Stimulated activated naive CD8-positive, alpha-beta T cell treated with anti-CD3 and anti-CD28 coated beads, Interleukin-15, amount 100 ng/mL, for 72 hours (primary cell): ENCODE measurements around the gene TBC1D22A.
A peak's percentile ranks its signal among the peaks of the same experiment; 100 is the strongest.

ENCODE experiments used
- ATAC-seq: fragments of 150-1000 bp; cut with Tn5 transposase; 2 replicates; pipeline ENCODE4 v1.10.0; 2021; ENCODE audit warnings: mild to moderate bottlenecking, moderate library complexity
- DNase-seq, 2 donors: peaks; one replicate each; pipeline ENCODE4 v3.0.0; 2021 to 2022
- H3K27ac Mint-ChIP-seq, 2 donors: one replicate each; pipeline ENCODE4 v1.8.0; 2022; ENCODE audit warnings: mild to moderate bottlenecking in 2 of 2, mixed read lengths in 2 of 2, moderate library complexity in 2 of 2
- H3K27me3 Mint-ChIP-seq: one replicate; pipeline ENCODE4 v1.8.0; 2022; ENCODE audit warnings: mixed read lengths
- H3K4me1 Mint-ChIP-seq: one replicate; pipeline ENCODE4 v1.8.0; 2022; ENCODE audit warnings: mild to moderate bottlenecking, mixed read lengths
- H3K4me3 Mint-ChIP-seq, 2 donors: one replicate each; pipeline ENCODE4 v1.8.0; 2022; ENCODE audit warnings: mild to moderate bottlenecking in 2 of 2, mixed read lengths in 2 of 2, moderate library complexity in 1 of 2
- H3K9me3 Mint-ChIP-seq, 2 donors: one replicate each; pipeline ENCODE4 v1.8.0; 2022; ENCODE audit warnings: mixed read lengths in 2 of 2

The TBC1D22A gene

GRCh38 chr22:46788441-46789172, 26.2 kb downstream of the TBC1D22A start:
- H3K27me3 Mint-ChIP-seq: no peaks in the 10 kb centered on the region
- DNase-seq: no peak

DNA sequence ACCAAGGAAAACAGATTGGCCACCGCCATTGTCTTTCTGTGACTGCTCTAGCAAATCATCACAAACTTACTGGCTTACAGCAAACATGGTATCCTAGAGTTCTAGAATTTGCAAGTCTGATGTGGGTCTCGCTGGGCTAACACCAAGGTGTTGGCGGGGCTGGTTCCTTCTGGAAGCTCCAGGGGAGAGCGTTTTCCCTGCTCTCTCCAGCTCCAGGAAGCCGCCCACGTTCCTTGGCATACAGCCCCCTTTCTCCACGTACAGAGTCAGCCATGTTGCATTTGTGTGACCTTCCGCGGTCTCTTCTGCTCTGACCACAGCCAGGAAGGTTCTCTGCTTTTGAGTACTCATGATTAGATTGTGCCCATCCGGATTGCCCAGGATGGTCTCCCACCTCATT, 27.5 kb downstream of the TBC1D22A start:
- H3K4me3 Mint-ChIP-seq: no peak overlapping the region
- H3K4me1 Mint-ChIP-seq: peaks cover 84% of the 10 kb centered on the region

More at GRCh38 chr22:46788441-46789172, 26.2 kb downstream of the TBC1D22A start:
- peak; percentile 46 for ATAC-seq
- Mint-ChIP-seq H3K9me3 (no peaks in the 10 kb centered on the region), H3K4me1 (peaks cover 80% of the 10 kb centered on the region), H3K4me3 (peak overlapping the region; percentile 42 to 49), H3K27ac (peak overlapping the region; percentile 80 to 87)

GRCh38 chr22:46791201-46791731, 28.8 kb downstream of the TBC1D22A start:
- H3K27me3 Mint-ChIP-seq: no peaks in the 10 kb centered on the region
- peak; percentile 67 to 75 for DNase-seq

More for the DNA sequence above, 27.5 kb downstream of the TBC1D22A start:
- Mint-ChIP-seq H3K27ac (no peak overlapping the region), H3K9me3 (no peaks in the 10 kb centered on the region), H3K27me3 (no peaks in the 10 kb centered on the region)
- ATAC-seq: no peak
- DNase-seq: no peak

GRCh38 chr22:46792061-46792796, 29.8 kb downstream of the TBC1D22A start:
- ATAC-seq: no peak
- Mint-ChIP-seq H3K27me3 (no peaks in the 10 kb centered on the region), H3K4me3 (peak overlapping the region; percentile 15 to 91), H3K9me3 (no peaks in the 10 kb centered on the region), H3K4me1 (peaks cover 69% of the 10 kb centered on the region), H3K27ac (peak overlapping the region; percentile 99)
- DNase-seq: no peak

More at GRCh38 chr22:46791201-46791731, 28.8 kb downstream of the TBC1D22A start:
- Mint-ChIP-seq H3K4me3 (peak overlapping the region; percentile 90 to 91), H3K27ac (peak overlapping the region; percentile 99), H3K9me3 (no peaks in the 10 kb centered on the region), H3K4me1 (peaks cover 76% of the 10 kb centered on the region)
- peak; percentile 98 for ATAC-seq

DNA sequence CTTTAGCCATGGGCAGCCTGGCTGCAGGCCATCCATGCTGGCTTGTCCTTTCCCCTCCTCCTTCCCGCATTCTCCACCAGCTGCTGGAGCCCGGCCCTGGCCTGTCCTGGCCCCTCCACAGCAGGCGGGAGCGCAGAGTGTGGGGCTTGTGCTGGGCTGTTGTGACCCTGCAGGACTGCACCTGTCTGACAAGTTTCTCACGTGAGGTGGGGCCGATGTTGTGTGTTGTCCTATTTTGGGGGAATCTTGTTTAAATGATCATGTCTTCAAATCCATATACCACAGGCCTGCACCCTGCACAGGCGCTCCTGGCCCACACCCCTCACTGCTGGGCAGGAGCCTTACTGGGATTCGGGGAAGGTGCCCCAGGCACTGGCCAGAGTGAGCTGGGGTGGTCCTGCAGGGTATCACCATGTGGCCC, 30.4 kb downstream of the TBC1D22A start:
- H3K27me3 Mint-ChIP-seq: no peaks in the 10 kb centered on the region
- peaks cover 63% of the 10 kb centered on the region for H3K4me1 Mint-ChIP-seq
- H3K4me3 Mint-ChIP-seq: no peak overlapping the region
- ATAC-seq: no peak
- no peaks in the 10 kb centered on the region for H3K9me3 Mint-ChIP-seq
- no peak for DNase-seq
- H3K27ac Mint-ChIP-seq: no peak overlapping the region

DNA sequence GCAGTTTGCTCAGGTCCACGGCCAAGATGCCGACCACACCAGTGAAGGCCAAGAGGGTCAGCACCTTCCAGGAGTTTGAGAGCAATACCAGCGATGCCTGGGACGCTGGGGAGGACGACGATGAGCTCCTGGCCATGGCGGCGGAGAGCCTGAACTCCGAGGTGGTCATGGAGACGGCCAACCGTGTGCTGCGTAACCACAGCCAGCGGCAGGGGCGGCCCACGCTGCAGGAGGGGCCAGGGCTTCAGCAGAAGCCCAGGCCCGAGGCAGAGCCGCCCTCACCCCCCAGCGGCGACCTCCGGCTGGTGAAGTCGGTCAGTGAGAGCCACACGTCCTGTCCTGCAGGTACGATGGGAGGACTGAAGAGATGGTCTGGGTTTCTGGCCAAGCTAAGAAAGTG, 31.0 kb downstream of the TBC1D22A start:
- DNase-seq: no peak
- peaks cover 60% of the 10 kb centered on the region for H3K4me1 Mint-ChIP-seq
- no peak overlapping the region for H3K4me3 Mint-ChIP-seq
- H3K27ac Mint-ChIP-seq: peak overlapping the region; percentile 54 to 65
- no peaks in the 10 kb centered on the region for H3K9me3 Mint-ChIP-seq
- H3K27me3 Mint-ChIP-seq: no peaks in the 10 kb centered on the region
- no peak for ATAC-seq

DNA sequence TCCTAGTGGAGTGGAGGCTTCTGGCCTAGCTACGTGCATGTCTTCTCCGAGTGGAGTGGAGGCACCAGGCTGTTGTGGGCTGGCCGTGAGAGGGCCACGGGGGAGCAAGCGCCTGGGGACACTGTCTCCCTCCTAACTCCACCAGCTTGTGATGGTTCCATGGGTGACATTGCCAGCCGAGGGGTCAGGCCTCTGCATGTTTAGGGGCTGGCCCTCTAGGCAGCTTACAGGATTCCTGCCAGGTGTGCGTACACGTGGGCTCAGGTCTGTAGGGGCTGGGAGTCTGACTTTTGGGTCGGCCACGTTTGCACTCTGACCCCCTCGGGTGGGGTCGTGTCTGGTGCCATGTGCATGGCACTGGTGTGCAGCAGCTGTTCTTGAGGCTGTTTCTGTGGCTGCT, 31.6 kb downstream of the TBC1D22A start:
- H3K9me3 Mint-ChIP-seq: no peaks in the 10 kb centered on the region
- peaks cover 60% of the 10 kb centered on the region for H3K4me1 Mint-ChIP-seq
- no peak overlapping the region for H3K4me3 Mint-ChIP-seq
- no peaks in the 10 kb centered on the region for H3K27me3 Mint-ChIP-seq
- ATAC-seq: no peak
- DNase-seq: no peak
- H3K27ac Mint-ChIP-seq: peak overlapping the region in 1 of 2 donors; percentile 54

DNA sequence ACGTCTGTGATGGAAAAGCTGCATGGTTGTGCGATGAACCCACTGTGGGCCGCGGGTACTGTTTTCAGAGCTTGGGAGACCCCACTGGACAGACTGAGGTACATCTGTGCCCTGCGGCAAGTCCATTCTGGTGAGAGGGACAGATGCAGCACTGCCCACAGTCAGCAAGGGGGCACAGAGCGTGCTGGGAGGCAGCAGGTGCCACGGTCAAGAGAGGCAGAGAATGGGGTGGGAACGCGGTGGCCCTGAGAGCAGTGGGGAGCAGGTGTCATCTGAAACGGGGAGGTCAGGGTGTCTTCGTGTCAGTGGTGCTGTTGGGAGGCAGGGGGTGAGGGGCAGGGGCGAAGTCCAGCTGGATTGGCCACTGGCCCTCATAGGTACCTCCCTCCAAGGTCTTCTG, 32.0 kb downstream of the TBC1D22A start:
- no peaks in the 10 kb centered on the region for H3K9me3 Mint-ChIP-seq
- no peaks in the 10 kb centered on the region for H3K27me3 Mint-ChIP-seq
- H3K4me3 Mint-ChIP-seq: no peak overlapping the region
- peaks cover 55% of the 10 kb centered on the region for H3K4me1 Mint-ChIP-seq
- ATAC-seq (no peak), DNase-seq (no peak)
- H3K27ac Mint-ChIP-seq: peak overlapping the region in 1 of 2 donors; percentile 41

- Mint-ChIP-seq H3K4me3 (no peak overlapping the region), H3K27me3 (no peaks in the 10 kb centered on the region), H3K27ac (no peak overlapping the region), H3K9me3 (no peaks in the 10 kb centered on the region), H3K4me1 (peaks cover 51% of the 10 kb centered on the region)
- DNase-seq: no peak
- ATAC-seq: no peak
These were observed 32.7 kb downstream of the TBC1D22A start for GRCh38 chr22:46795140-46795539.

- Mint-ChIP-seq H3K9me3 (no peaks in the 10 kb centered on the region), H3K4me1 (peaks cover 43% of the 10 kb centered on the region), H3K27me3 (no peaks in the 10 kb centered on the region), H3K4me3 (no peak overlapping the region), H3K27ac (peak overlapping the region in 1 of 2 donors; percentile 95)
- DNase-seq: no peak
- ATAC-seq: no peak
These were observed 33.6 kb downstream of the TBC1D22A start for GRCh38 chr22:46795845-46796565.

DNA sequence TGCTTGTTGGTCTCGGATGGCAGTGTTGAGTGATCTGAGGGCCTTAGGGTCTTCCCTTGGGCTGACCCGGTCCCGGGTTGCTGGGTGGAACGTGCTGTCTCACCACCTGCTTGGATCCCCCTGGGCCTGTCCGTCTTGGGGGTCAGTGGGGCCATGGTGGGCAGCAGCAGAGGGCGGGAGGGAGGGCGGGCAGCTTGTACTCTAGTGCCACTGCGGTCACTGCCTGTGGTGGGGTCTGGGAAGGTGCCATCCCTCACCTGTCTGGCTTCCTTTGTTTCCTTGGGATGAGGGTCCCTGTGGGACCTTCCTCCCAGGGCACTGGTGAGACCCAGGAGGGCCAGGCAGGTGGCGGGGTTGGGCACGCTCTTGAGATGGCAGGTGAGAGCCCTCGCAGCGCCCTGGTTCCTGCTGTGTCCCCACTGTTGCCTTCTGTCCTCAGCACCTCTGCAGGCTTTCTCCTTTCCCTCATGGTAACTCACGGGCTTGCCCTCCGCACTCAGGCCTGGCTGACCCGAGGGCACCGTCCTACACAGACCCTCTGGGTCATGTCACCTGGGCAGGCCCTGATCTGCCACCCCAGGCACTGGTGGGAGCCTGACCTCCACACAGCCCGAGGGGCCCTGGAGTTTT, 34.2 kb downstream of the TBC1D22A start:
- H3K4me3 Mint-ChIP-seq: no peak overlapping the region
- DNase-seq (no peak), ATAC-seq (no peak)
- H3K27me3 Mint-ChIP-seq: no peaks in the 10 kb centered on the region
- H3K4me1 Mint-ChIP-seq: peaks cover 36% of the 10 kb centered on the region
- peak overlapping the region in 1 of 2 donors; percentile 92 for H3K27ac Mint-ChIP-seq
- no peaks in the 10 kb centered on the region for H3K9me3 Mint-ChIP-seq

- H3K27me3 Mint-ChIP-seq: no peaks in the 10 kb centered on the region
- DNase-seq (no peak), ATAC-seq (no peak)
- peak overlapping the region in 1 of 2 donors; percentile 55 for H3K27ac Mint-ChIP-seq
- peaks cover 36% of the 10 kb centered on the region for H3K4me1 Mint-ChIP-seq
- H3K9me3 Mint-ChIP-seq: no peaks in the 10 kb centered on the region
- no peak overlapping the region for H3K4me3 Mint-ChIP-seq
These were observed 34.9 kb downstream of the TBC1D22A start for GRCh38 chr22:46797355-46797754.

- Mint-ChIP-seq H3K4me3 (no peak overlapping the region), H3K9me3 (no peaks in the 10 kb centered on the region), H3K27ac (peak overlapping the region in 1 of 2 donors; percentile 46), H3K27me3 (no peaks in the 10 kb centered on the region), H3K4me1 (peaks cover 39% of the 10 kb centered on the region)
- no peak for DNase-seq
- no peak for ATAC-seq
These were observed 35.6 kb downstream of the TBC1D22A start for GRCh38 chr22:46798041-46798365.

- peak; percentile 86 for ATAC-seq
- H3K27me3 Mint-ChIP-seq: no peaks in the 10 kb centered on the region
- peaks cover 39% of the 10 kb centered on the region for H3K4me1 Mint-ChIP-seq
These were observed 36.2 kb downstream of the TBC1D22A start for GRCh38 chr22:46798366-46799350.

More at GRCh38 chr22:46798366-46799350, 36.2 kb downstream of the TBC1D22A start:
- Mint-ChIP-seq H3K9me3 (no peaks in the 10 kb centered on the region), H3K4me3 (no peak overlapping the region), H3K27ac (peak overlapping the region; percentile 49 to 70)
- DNase-seq: peak; percentile 66 to 70
